HG03575 (cell line): Measurements from ENCODE around the gene FBXO28.
"Not testable (repeated sequence)": the region's sequence is repeated elsewhere in the genome, so short reads cannot be mapped to it uniquely, and the experiment has no call there.

ENCODE experiments used
- ATAC-seq: cut with Tn5 transposase; IDR thresholded peaks from one replicate; pipeline ENCODE4 v1.9.1; 2021; ENCODE audit not compliant: unreplicated experiment, insufficient number of reproducible peaks, low FRiP score; ENCODE audit errors: extremely low read depth

FBXO28 gene

DNA sequence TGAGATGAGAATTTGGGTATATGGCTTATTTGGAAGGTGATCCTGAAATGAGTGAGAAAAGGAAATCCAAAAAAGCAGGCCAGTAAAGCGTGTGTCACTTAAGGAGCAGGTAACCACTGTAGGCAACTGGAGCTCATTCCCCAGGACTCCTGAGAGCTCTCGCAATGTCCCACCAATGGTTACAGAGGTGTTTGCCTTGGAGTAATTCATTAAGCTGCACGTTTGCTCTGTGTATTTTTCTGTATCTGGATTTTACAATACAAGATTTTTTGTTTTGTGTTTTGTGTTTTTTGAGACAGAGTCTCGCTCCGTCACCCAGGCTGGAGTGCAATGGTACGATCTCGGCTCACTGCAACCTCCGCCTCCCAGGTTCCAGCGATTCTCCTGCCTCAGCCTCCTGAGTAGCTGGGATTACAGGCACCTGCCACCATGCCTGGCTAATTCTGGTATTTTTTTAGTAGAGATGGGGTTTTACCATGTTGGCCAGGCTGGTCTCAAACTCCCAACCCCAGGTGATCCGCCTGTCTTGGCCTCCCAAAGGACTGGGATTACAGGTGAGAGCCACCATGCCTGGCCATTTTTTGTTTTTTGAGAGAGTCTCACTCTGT, 92.1 kb downstream of the FBXO28 start:
- not testable (repeated sequence) for ATAC-seq

DNA sequence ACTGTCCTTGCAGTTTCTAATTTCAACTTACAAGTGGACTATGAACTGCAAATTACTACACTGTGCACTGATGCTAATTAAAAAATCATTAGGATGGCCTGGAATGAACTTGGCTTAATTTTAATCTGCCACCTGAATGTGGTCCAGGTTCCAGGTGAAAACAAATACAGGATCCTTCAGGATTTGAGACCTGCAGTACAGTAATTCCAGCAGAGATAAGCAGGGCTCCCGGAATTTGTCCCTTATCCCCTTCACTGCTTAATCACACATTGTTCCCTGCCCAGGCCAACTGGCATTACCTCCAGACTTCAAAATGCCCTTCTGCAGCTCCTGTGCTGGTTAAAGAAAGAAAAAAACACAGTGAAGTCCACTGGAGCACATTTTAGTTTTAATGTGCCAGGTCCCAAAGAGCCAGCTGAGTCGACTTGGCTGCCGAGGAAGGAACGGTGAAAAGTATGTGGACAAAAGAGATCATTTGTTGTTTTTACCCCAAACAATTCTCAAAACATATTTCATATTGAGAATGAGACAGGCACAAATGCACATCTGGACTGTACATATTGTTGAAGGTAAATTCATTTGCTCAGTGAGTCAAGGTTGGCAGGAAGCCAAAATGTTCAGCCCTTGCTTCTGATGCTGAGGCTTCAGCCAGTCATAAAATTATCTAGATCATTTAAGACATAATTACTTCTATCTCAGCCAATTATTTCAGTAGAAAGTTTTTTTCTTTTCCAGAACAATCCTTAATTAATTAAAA, 97.5 kb downstream of the FBXO28 start:
- no peak for ATAC-seq
